NCI-H128 (cell line): ENCODE results near the gene COX7A1.

ENCODE experiments used
- DNase-seq: peaks from one replicate; lab custom pipeline; 2025; ENCODE audit not compliant: unreplicated experiment; lab: John Stamatoyannopoulos, UW

The COX7A1 gene

GRCh38 chr19:36113425-36113824 lies 38.8 kb downstream of the COX7A1 start:
- DNase-seq = no peak

- no peak for DNase-seq
Measured at GRCh38 chr19:36112678-36113077, 39.6 kb downstream of the COX7A1 start.

- no peak for DNase-seq
Measured at GRCh38 chr19:36111200-36111539, 41.1 kb downstream of the COX7A1 start.

GRCh38 chr19:36110487-36111199 lies 41.6 kb downstream of the COX7A1 start, which contains the start of gene OVOL3:
TSS of gene OVOL3 (plus strand) at chr19:36111143. CDS start at chr19:36111203, 60 bp downstream.
- DNase-seq = no peak

GRCh38 chr19:36108684-36109083 lies 43.6 kb downstream of the COX7A1 start:
- DNase-seq = no peak

- no peak for DNase-seq
Measured at GRCh38 chr19:36106991-36107390, 45.3 kb downstream of the COX7A1 start.

GRCh38 chr19:36106441-36106840 lies 45.8 kb downstream of the COX7A1 start:
- DNase-seq = no peak

GRCh38 chr19:36103842-36104552 lies 48.2 kb downstream of the COX7A1 start:
- DNase-seq = no peak

- no peak for DNase-seq
Measured at GRCh38 chr19:36103040-36103626, 49.1 kb downstream of the COX7A1 start.

- DNase-seq = no peak
Measured at GRCh38 chr19:36101550-36102327, 50.5 kb downstream of the COX7A1 start.
